ENCODE data around the gene YIF1B.

Gene YIF1B

DNA sequence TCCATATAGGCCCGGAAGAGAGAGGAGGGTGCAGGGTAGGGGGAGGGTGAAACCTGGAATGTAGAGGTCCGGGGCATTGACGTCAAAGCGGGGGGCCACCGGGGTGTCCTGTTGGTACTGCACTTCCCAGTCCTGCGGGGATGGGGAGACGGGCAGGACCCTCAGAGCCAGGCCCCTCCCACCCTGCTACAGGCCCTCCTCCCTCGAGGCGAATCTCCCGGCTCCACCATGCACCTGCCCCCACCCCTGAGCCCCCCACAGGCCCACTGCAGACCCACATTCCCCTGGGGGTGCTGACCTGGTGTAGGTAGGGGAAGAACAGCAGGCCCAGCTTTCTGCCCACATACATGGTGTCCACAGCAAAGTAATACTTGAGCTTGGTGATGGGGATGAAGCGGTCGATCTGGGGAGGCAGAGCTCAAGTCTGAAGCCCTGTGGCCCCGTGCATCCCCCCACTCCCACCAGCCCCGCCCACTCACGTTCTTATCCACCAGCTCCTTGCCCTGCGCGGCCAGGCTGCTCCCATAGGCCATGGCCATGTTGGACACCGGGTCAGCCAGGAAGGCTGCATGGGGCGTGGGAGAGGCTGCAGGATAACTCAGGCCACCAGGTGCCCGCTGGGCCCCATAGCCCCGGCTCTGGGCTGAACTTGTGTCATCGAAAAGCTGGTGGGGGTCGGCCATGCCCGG is 6.7 kb downstream of the YIF1B start:
- H4K20me1 ChIP-seq (ENCODE audit: insufficient read depth) = no peaks in the 10 kb centered on the region
- no peaks in the 10 kb centered on the region for H3K27me3 ChIP-seq (ENCODE audit: insufficient read depth, low read depth)
- H3K4me3 ChIP-seq (IDR thresholded peaks at IDR 0.05; ENCODE audit: insufficient read depth, low read depth, low read length) = no peak overlapping the region
- no peak overlapping the region for H2AFZ ChIP-seq (ENCODE audit: low read depth)
- no peak overlapping the region for H3K27ac ChIP-seq
- no peaks in the 10 kb centered on the region for H3K4me1 ChIP-seq (ENCODE audit: low read depth, poor library complexity, severe bottlenecking)
- H3K9ac ChIP-seq = no peak overlapping the region
- H3K79me2 ChIP-seq (ENCODE audit: insufficient read depth, low read depth) = no peaks in the 10 kb centered on the region
- TF ChIP-seq, protein P1, sequence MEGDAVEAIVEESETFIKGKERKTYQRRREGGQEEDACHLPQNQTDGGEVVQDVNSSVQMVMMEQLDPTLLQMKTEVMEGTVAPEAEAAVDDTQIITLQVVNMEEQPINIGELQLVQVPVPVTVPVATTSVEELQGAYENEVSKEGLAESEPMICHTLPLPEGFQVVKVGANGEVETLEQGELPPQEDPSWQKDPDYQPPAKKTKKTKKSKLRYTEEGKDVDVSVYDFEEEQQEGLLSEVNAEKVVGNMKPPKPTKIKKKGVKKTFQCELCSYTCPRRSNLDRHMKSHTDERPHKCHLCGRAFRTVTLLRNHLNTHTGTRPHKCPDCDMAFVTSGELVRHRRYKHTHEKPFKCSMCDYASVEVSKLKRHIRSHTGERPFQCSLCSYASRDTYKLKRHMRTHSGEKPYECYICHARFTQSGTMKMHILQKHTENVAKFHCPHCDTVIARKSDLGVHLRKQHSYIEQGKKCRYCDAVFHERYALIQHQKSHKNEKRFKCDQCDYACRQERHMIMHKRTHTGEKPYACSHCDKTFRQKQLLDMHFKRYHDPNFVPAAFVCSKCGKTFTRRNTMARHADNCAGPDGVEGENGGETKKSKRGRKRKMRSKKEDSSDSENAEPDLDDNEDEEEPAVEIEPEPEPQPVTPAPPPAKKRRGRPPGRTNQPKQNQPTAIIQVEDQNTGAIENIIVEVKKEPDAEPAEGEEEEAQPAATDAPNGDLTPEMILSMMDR (conservative IDR thresholded peaks at IDR 0.05; ENCODE audit: low read depth, low read length) = no peak
- H3K4me2 ChIP-seq = no peak overlapping the region
- H3K36me3 ChIP-seq (ENCODE audit: insufficient read depth) = no peaks in the 10 kb centered on the region

DNA sequence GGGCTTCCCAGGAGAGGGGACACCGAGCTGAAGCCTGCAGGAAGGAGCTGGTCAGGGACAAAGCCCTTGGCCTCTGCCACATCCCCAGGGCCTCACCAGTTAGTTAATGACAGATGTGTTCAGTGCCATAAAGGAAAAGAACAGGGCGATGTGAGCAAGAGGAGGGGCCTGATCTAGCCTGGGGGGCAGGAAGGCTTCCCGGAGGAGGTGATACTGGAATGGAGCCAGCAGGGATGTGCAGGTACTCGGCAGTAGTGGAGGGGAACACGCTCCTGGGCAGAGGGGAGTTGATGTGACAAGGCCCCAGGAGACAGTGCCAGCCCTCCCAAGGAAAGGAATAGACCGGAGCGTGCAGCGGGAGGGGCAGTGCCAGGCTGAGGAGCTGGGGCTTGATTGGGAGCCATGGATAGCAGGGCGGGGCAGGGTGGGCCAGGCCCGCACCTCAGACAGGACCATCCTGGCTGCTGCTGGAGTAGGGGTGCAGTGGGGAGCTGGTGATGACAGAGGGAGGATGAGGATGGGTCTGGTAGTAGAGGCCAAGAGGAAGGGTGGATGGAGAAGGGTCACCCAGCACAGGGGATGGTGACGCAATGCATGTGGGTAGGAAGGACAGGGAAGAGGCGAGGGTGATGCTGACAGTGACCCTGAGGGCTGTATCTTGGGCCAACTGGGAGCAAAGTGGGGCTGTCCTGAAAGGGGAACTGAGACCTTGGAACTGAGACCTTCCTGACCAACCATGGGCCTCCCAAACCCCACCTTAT is 7.6 kb downstream of the YIF1B start:
- Histone ChIP-seq H3K27me3 (ENCODE audit: insufficient read depth, low read depth) (no peaks in the 10 kb centered on the region), H3K4me2 (no peak overlapping the region), H3K9ac (no peak overlapping the region)

DNA sequence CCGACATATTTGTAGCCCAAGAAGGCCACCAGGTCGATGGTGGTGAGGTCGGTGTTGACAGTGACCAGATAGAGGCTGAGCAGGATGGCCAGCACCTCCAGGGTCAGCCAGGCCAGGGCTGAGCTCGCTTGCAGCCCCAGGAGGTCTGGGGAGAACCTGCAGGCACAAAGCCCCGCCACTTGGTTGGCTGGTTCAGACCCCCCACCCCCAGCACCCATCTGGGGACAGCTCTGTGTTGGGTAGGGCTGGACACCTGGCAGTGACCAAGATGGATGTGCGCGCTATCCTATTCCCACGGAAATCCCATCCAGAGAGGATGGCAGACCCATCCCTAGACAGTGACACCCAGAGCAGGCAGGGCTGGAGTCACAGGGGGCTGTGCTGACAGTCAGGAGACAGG is 8.2 kb downstream of the YIF1B start:
- H3K4me2 ChIP-seq = no peak overlapping the region
- no peaks in the 10 kb centered on the region for H3K27me3 ChIP-seq (ENCODE audit: insufficient read depth, low read depth)
- H3K4me3 ChIP-seq (IDR thresholded peaks at IDR 0.05; ENCODE audit: insufficient read depth, low read depth, low read length) = no peak overlapping the region
- H4K20me1 ChIP-seq (ENCODE audit: insufficient read depth) = no peaks in the 10 kb centered on the region
- H3K36me3 ChIP-seq (ENCODE audit: insufficient read depth) = no peaks in the 10 kb centered on the region
- H3K27ac ChIP-seq = no peak overlapping the region
- H3K79me2 ChIP-seq (ENCODE audit: insufficient read depth, low read depth) = no peaks in the 10 kb centered on the region
- TF ChIP-seq, protein P1 (conservative IDR thresholded peaks at IDR 0.05; ENCODE audit: low read depth, low read length) = no peak
- no peaks in the 10 kb centered on the region for H3K4me1 ChIP-seq (ENCODE audit: low read depth, poor library complexity, severe bottlenecking)
- H3K9ac ChIP-seq = no peak overlapping the region
- H2AFZ ChIP-seq (ENCODE audit: low read depth) = no peak overlapping the region

More for the DNA sequence above, 7.6 kb downstream of the YIF1B start:
- TF ChIP-seq, protein P1 (conservative IDR thresholded peaks at IDR 0.05; ENCODE audit: low read depth, low read length) = no peak
- no peaks in the 10 kb centered on the region for H3K4me1 ChIP-seq (ENCODE audit: low read depth, poor library complexity, severe bottlenecking)
- H3K27ac ChIP-seq = no peak overlapping the region
- H2AFZ ChIP-seq (ENCODE audit: low read depth) = no peak overlapping the region
- H4K20me1 ChIP-seq (ENCODE audit: insufficient read depth) = no peaks in the 10 kb centered on the region
- H3K36me3 ChIP-seq (ENCODE audit: insufficient read depth) = no peaks in the 10 kb centered on the region
- H3K4me3 ChIP-seq (IDR thresholded peaks at IDR 0.05; ENCODE audit: insufficient read depth, low read depth, low read length) = no peak overlapping the region
- no peaks in the 10 kb centered on the region for H3K79me2 ChIP-seq (ENCODE audit: insufficient read depth, low read depth)

DNA sequence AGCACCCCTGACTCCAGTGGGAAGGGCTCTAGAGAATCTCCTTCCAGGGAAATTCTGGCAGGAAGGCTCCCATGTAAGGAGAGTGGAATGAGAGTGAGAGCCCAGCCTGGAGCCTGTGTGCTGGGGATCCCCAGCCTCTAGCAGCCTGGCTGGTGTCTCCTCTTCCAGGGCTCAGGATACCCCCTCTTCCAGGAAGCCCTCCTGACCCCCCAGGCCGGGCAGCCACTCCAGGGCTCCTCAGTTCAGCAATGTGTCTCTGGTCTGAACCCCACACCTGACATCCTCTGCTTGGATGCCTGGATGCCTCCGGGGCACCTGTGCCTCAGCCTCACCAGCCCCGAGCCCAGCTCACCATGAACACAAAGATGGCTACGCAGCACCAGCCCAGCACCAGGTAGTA is 8.7 kb downstream of the YIF1B start:
- H3K9ac ChIP-seq = no peak overlapping the region
- H2AFZ ChIP-seq (ENCODE audit: low read depth) = no peak overlapping the region
- H3K4me3 ChIP-seq (IDR thresholded peaks at IDR 0.05; ENCODE audit: insufficient read depth, low read depth, low read length) = no peak overlapping the region
- H3K4me1 ChIP-seq (ENCODE audit: low read depth, poor library complexity, severe bottlenecking) = no peaks in the 10 kb centered on the region
- TF ChIP-seq, protein P1 (conservative IDR thresholded peaks at IDR 0.05; ENCODE audit: low read depth, low read length) = no peak
- H3K27ac ChIP-seq = no peak overlapping the region
- H3K36me3 ChIP-seq (ENCODE audit: insufficient read depth) = no peaks in the 10 kb centered on the region
- H3K4me2 ChIP-seq = no peak overlapping the region
- no peaks in the 10 kb centered on the region for H3K27me3 ChIP-seq (ENCODE audit: insufficient read depth, low read depth)
- H3K79me2 ChIP-seq (ENCODE audit: insufficient read depth, low read depth) = no peaks in the 10 kb centered on the region
- no peaks in the 10 kb centered on the region for H4K20me1 ChIP-seq (ENCODE audit: insufficient read depth)
